HG02943 (cell line): ENCODE data around the gene CHRNB4.
"Not testable (repeated sequence)": the region's sequence is repeated elsewhere in the genome, so short reads cannot be mapped to it uniquely, and the experiment has no call there.

Source experiments
- ATAC-seq: cut with Tn5 transposase; IDR thresholded peaks from one replicate; pipeline ENCODE4 v1.9.1; 2021; ENCODE audit warnings: mild to moderate bottlenecking, low read depth, moderate library complexity; ENCODE audit not compliant: unreplicated experiment

Gene CHRNB4

DNA sequence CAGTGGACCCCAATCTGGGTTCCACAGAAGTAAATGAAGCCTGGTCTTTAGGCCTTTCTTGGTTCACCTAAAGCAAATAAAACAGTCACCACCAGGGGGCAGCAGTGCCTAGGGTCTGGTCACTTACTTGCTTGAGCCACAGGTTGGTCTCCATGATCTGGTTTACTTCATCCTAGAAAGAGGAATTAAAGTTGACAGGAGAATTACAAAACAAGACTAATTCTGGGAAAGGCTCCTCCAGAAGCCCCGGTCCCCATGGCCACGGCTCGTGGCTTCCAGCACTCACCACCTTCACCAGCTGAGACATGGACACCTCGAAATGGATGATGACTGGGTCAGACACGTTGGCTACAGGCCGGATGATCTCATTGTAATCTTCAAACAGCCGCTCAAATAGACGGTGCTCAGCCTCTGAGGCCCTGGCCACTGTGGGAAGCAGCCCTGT, 22.5 kb downstream of the CHRNB4 start:
- no peak for ATAC-seq

DNA sequence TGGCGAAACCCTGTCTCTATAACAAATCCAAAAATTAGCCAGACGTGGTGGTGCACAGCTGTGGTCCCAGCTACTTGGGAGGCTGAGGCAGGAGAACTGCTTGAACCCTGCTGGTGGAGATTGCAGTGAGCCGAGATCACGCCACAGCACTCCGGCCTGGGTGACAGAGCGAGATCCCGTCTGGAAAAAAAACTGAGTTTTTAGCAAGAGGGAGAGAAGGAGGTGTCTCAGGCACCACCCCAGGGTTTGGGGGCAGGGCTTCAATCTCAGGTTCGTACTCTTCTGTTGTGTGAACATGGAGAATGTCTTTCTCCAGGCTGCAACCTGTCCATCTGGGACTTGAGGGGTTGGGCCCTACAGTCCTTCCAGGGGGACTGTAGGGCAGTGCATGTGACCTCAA, 22.9 kb downstream of the CHRNB4 start:
- ATAC-seq, result no peak

DNA sequence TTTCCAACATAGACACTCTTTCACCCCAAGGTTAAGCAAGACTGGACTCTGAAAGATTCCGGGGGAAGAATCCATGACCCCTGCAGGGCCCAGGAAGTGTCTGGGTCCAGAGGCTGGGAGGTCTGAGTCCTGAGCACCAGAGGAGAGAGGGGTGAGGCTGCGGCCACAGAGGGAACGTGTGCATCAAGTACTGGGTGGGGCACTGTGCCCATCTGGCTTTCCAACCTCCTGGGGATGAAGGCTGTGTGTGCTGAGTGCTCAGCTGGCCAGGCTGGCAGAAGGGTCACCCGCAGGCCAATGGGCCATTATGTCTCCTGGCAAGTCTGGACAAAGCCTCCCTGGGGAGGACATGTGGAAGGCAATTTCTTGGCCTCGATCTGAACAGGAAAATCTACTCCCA, 23.5 kb downstream of the CHRNB4 start:
- no peak for ATAC-seq

- ATAC-seq, result no peak
Measured at GRCh38 chr15:78617076-78617475, 23.9 kb downstream of the CHRNB4 start.

GRCh38 chr15:78616506-78616905, 24.5 kb downstream of the CHRNB4 start:
- no peak for ATAC-seq

DNA sequence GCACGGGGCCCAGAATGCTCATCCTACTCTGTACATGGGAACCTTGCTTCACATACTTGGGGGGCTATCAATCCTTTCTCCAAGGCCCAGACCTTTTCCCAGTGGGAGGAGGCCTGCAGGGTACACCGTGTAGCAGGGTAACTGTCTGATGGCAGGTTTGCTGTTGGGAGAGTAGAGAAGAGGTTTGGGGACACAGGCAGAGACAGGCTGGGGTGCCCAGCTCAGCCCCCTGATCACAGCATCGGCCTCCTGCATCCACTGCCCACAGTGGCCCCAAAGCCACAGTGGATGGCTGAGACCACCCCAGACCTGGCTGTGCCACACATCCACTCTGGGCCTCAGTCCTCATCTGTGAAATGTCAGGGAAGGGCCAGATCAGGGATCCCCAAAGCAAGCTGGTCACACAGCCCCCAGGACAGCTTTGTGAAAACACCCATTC, 25.8 kb downstream of the CHRNB4 start:
- no peak for ATAC-seq

DNA sequence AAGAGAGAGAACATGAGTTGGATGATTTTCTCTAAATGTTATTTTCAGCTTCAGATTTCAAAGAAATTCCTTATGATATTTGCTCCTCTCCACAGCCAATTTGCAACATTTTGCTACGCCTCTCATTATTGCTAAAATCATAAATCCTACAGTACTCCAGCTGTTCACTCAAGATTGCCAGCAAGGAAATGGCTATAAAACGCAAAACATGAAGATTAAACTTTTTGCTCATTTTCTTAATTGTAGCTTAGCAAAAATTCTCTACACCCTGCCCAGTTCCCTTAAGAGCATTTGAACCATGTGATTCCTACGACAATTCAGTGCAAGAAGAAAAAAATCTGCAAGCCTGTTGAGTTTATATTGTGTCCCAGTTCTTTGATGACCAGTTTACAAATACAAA, 27.0 kb downstream of the CHRNB4 start:
- no peak for ATAC-seq

- not testable (repeated sequence) for ATAC-seq
Measured at GRCh38 chr15:78609551-78609950, 31.5 kb downstream of the CHRNB4 start.

DNA sequence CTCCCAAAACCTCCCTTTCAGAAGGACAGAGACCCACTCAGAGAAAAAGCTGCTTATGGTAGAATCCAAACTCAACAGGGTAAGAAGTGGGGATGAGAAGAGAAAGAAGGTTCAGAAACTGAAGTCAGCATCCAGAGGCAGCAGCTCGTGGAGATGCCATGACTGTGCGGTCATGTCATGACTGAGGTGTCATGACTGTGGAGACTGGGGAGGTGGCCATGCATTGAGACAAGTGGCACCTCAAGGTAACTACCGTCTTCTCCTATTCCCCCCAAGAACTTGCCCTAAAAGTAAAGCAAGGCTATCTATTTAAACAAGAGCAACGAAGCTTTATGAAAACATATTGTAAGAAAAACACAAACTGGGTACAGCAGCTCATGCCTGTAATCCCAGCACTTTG, 35.3 kb downstream of the CHRNB4 start:
- ATAC-seq, result no peak

GRCh38 chr15:78605201-78605600, 35.8 kb downstream of the CHRNB4 start:
- ATAC-seq, result no peak

DNA sequence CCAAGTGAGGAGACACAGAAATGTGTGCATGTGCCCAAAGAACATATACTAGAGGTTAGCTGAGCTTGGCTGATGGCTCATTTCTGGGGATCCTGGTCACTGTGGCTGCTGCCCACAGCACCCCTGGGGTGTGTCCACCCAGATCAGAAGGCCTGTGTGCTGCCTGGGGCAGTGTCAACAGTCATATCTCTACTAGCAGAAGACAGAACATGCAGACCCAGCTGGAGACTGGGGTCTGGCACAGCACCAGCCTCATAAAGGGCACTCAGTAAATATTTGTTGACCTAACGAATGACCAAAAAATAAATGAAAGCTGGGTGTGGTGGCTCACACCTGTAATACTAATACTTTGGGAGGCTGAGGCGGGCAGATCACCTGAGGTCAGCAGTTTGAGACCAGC, 36.6 kb downstream of the CHRNB4 start:
- ATAC-seq, result no peak

DNA sequence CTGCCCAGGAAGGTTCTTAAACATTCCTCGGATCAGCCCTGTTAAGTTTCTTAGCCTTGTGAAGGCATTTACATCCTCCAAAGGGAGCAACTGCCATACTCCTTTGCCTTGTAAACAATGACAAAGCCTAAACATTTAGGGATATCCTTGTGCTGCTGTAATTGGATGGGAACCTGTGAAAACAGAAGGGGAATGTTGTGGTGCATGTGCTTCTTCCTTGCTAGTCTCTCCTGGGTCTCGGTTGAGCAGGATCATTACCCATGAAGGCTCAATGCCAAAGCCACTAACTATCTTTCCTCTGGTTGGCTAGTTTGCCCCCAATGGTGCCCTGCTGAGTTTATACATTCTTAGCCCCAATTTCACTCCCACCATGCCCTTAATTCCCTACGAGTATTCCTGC, 37.5 kb downstream of the CHRNB4 start:
- ATAC-seq, result no peak

DNA sequence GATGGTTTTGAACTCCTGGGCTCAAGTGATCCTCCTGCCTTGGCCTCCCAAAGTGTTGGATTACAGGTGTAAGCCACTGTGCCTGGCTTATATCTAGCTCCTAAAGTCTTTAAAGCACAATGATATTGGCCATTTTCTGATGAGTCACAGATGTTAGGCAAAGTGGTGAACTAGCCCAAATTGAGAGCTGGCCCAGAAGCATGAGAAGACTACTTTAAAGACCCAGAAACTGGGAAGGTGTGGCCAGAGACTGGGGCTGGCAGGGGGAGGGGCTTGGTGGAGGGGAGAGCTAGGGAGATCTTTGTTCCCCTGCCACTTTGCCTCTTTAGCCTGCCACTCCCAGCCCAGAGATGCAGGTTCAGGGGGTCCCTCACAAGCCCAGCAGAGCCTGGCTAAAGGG, 41.8 kb downstream of the CHRNB4 start:
- ATAC-seq, result no peak

GRCh38 chr15:78598348-78598747, 42.7 kb downstream of the CHRNB4 start:
- no peak for ATAC-seq

DNA sequence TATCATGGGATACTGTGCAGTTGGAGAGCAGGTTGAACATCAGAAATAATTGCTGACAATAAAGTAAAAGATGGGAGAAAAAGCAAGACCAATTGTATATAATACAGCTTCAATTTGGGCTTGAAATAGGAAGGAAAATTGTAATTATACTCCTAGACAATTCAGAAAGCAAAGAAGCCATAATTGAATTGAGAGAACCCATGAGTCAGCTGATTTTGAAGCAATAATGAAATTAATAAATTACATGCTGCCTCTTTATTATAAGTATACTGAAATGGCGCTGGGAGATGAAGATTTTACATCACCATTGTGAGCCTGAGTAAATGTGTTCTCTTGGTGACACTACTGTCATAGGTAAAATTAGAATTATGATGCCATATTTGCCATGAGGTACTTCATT, 43.4 kb downstream of the CHRNB4 start:
- ATAC-seq, result no peak

DNA sequence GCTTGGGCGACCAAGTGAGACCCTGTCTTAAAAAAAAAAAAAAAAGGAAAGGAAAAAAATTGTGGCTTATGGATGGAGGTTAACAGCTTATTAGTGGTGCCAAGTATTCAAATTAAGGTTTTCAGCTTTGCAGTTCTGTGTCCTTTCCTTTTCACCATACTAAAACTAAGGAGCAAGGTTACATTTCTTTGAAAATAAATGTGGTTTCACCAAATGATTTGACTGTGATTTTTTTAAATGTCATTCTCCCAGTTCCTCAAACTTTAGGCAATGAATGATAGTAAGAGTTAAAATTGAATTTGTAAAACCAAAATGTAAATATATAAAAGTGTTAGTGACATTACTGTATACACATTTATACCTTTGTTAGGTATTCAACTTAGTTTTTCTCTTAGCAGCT, 66.1 kb downstream of the CHRNB4 start:
- no peak for ATAC-seq
